Left renal pelvis (tissue), 4 donors: ENCODE measurements around the gene GUK1. TPM values are rescaled to one million over a fixed set of nuclear protein-coding genes. Genes with fewer than 3 reads are reported as not detected.

Source experiments
- DNase-seq, 4 donors: peaks; one replicate each; pipeline ENCODE4 v3.0.0-alpha.2; 2013; ENCODE audit warnings: low read depth in 4 of 4, low spot score in 3 of 4
- polyA plus RNA-seq, 4 donors: library from polyadenylated mRNA; unstranded; fragments of 120-200 nt; gene quantifications; one replicate each; pipeline ENCODE4 v1.2.1, GENCODE V29; 2013; ENCODE audit not compliant: insufficient read length in 4 of 4

Gene GUK1
- polyA plus RNA-seq, 4 donors, result 106 to 149 (median 120) TPM

DNA sequence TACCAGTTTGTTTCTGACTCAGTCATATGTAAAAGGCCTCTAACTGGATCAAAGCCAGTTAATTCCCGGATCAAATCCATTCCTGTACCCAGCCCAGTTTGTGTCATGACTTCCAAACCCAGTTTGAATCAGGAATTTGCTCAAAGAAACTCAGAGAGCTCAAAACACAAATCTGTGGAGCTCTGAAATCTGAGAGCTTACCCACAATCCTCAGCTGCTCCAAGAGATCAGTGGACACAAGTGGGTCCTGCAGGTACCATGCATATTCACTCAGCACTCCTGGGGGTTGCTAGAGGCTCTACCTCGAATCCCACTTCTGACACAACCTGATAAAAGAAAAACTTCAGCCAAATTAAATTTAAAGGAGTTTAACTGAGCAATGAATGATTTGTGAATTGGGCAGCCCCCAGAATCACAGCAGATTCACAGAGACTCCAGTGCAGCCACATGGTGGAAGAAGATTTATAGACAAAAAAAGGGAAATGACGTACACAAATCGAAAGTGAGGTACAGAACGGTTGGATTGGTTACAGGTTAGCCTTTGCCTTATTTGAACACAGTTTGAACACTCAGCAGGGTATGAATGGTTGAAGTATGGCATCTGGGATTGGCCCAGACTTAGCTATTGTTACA is 19.1 kb upstream of the GUK1 start:
- no peak for DNase-seq

DNA sequence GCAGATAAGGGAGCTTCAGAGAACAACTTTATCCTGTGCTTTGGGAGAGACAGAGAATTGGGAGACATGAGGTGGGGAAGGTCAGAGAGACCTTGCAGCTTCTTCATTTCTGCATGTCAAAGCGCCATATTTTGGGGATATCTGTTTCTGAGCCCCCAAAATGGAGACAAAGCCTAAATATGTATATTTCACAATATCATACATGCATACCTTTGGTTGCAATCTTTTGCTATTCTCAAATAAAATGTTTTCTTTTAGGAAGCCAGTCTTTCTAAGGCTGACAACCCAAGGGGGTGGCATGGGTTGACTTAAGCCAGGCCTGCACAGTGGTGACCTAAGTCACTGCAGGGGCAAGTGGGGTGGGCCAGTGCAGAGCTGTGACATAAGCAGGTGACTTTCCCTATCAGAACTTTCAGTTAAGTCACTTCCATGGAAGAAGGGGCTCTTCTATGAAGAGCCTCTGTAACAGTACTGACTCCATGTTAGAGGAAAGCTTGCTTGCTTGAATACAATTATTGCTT is 17.1 kb upstream of the GUK1 start:
- no peak for DNase-seq

DNA sequence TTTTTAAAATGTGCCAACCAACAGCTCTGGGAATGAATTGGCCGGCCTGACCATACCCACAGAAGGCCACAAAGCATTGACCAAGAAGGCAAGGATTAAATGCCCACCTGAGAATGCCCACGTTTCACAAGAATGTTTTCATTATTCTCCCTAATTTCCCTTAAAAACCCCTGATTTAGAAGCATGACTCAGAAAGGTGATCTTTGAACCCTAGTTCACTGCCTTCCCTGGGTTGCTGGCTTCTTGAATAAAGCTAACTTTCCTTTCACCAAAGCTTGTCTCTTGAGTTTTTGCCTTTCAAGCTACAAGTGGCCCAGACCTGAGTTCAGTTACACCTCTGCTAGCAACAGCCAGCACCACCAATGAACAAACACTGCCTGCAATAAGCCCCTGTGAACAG is 16.6 kb upstream of the GUK1 start:
- DNase-seq, result no peak

DNA sequence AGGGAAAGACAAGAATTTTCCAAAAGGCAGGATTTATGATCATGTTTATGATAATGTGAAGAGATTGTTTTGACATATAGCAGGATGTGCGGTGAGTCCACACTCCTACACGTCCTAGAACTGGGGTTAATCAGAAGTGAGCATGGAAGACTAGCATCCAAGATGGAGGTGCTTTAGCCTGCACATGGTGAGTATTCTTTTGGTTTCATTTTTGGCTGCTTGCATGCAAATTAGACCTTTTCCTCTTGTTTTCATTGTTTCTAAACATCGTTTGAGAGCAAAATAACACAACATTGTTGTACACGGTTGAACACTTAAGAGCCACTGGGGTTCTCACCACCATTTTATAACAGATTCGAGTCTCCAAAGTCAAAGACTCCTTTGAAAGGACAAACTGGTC is 14.9 kb upstream of the GUK1 start:
- no peak for DNase-seq

DNA sequence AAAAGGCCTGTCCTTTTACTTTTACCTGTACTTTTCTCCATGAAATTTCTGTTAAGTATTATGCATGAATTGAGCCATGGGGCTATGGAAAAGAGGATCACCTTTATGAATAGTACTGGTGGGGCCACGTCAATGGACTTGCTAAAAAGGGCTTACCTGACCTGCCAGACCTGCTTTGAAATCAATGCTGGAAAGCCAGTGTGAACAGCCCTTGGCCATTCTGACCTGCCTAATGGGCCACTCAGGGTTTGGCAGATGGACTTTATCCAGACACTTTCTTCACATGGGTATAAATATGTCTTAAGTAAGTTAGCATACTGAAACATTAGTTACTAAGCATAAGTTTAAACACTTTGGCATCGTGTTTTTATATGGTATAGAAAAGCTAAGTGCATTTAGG is 8.3 kb upstream of the GUK1 start:
- DNase-seq, result no peak

DNA sequence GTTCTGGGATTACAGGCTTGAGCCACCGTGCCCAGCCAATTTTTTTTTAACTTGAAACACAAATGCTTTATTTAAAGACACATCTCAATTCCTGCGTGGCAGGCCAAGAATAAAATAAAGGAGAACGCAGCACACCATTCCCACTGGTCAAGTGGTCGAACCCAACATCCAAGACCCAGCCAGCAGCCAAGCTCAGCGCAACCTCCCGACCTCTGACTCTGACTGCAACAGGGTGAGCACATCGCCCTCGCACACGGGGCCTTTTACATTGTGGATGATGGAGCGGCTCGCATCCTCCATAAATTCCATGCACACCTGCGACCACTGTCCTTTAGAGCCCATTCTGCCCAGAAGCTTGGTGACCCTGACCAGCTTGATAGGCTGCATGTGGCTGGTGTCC is 5.5 kb upstream of the GUK1 start:
- no peak for DNase-seq

DNA sequence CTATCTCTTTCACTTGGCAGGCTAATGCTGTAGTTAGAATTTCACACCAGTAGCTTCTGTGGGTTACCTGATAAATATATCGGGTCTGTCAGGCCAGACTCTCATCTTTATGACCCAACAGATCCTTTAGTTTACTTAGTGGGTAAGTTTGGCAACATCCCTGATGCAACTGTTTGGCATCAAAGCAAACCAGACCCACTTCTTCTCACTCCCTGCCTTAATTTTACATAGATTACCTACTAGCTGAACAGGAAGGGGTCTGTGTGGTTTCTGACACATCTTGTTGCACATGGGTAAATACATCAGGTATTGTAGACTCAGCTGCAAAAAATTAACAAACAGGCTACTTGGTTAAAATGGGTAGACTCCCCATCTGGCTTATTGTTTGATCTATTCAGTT is 3.2 kb upstream of the GUK1 start:
- DNase-seq, result no peak

DNA sequence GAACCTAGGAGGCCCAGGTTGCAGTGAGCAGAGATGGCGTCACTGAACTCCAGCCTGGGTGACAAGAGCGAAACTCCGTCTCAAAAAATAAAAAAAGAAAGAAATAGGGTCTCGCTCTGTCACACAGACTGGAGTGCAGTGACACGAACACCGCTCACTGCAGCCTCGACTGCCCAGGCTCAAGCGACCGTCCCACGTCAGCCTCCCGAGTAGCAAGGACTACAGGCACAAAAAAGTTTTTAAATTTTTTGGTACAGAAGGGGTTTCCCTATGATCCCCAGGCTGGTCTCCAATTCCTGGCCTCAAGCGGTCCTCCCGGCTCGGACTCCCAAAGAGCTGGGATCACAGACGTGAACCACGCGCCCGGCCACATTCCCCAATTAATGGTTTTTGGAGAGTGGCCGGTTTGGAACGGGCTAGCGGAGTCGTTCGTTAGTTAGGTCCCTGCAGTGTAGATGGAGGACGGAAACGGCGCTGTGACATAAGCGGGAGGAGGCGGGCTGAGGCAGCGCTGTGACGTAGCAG is 611 bp upstream of the GUK1 start:
- DNase-seq, result no peak

DNA sequence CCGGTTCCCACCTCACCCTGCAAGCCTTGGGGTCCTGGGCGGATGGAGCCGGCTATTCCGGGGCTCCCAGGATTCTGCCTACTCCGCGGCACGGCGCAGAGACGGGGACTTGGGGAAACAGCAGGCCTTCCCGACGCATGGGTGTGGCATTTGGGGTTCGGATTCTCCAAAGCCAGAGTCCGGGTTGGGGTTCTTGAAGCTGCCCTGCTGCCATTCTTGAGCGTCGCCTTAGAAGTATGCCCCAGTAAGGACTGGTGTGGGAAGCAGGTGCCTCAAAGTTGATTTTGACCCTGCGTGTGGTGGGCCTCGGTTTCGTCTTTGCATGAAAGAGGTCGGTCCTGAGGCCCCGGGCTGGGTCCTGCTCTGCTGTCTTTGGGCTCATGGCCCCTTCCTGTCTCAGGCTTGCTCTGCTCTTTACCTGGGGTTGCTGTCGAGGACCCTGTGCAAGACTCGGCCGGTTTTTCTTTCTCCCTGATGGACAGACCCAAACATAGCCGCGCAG is 696 bp downstream of the GUK1 start:
- no peak for DNase-seq

DNA sequence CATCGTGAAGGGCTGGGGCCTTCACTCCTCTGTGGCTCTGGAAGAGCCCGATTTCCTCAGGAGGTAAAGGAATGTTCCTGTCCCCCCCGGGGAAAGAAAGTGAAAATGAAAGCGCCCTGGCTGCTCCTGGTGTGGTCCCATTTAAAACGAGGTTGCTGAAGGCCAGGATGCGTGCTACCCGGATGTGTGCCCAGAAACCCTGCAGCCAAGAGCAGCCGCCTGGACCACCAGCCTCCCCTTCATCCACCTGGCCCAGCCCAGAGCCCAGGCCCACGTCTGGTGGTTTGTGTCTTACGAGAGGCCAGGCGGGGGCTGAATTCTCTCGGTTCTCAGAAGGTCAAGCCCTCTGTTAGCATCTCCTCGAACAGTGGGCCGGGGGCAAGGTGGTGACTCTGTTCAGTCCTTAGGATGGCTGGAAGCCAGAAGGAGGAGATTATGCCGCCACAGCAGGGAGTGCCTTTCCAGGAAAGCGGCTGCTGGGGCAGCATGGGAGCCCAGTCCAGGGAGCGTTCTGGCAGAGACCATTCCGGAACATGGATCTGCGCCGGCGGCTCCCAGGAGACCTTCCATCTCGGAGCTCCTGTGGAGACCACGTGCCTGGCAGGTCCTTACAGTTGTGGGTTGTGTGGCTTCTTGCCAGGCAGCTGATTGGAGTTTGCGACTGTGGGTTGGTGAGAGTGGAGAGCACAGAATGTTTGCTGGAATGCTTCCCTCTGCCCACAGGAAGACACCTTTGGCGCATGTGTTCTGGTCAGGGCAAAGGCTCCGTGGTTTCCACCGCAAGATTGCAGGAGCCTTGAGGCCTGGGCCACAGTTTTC is 1.4 kb downstream of the GUK1 start:
- no peak for DNase-seq

DNA sequence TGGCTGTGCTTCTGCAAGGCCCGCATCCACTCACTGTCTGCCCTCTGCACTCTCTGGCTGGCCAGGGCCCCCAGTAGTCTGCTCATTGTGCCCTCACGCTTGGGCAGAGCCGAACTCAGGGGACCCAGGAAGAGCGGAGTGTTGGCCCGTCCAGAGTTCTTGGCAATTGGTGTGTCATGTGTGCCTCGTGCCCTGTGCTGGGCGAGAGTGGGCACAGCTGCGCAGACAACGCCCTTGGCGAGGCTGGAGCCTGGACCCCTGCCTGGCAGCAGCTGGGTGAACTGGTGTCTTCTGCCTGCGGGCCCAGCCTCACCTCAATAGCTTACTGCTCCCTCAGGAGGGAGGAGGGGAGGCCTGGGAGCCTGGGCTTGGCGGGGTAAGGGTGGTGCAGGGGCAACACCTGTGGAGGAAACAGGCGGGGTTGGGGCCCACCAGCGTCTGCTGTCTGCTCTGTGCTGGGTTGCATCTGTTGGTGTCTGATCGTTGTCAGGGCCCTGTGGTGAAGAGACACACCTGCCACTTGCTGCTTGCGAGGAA is 2.1 kb downstream of the GUK1 start:
- no peak for DNase-seq

DNA sequence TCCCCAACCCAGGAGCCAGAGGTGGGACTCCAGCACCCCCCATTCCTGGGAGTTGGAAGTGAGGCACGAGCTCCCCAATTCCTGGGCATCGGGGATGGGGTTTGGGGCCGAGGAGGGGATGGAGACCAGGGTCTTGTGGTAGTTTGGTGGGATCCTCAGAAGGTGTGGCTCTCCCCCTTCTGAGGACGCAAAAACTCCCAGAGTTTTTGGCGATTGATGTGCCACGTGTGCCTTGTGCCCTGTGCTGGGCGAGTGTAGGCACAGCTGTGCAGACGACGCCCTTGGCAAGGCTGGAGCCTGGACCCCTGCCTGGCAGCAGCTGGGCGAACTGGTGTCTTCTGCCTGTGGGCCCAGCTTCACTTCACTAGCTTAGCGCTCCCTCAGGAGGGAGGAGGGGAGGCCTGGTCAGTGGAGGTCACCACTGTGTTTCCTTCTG is 2.6 kb downstream of the GUK1 start:
- no peak for DNase-seq

DNA sequence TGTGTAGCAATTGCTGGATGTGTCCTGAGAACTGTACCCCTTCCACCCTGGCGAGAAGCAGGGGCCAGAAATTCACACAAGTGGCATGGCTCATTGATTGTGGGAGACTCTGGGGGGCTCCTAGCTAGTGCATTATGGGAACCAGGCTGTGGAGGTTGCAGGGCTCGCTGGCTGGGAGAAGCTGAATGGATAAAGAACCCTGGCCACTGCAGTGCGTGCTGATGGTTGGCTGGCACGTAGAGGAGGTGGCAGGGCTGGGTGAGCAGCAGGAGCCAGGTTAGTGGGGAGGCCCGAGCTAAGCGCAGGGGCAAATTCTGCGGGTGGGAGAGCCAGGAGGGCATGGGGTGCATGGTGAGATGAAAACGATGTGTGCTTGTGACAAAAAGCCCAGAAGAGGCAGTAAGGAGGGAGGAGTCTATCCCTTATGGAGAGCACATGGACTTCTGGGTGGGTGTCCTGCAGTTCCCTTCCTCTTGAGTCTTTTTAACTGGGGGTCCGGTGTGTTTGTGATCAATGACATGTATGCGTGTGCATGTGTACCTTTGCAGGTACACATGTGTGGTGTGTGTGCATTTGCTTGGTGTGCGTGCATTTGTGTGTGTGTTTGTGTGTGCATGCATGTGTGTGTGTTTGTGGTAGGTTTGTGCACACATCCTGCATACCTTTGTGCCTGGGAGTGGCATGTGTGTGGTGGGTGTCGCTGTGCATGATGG is 3.6 kb downstream of the GUK1 start:
- DNase-seq, result no peak

DNA sequence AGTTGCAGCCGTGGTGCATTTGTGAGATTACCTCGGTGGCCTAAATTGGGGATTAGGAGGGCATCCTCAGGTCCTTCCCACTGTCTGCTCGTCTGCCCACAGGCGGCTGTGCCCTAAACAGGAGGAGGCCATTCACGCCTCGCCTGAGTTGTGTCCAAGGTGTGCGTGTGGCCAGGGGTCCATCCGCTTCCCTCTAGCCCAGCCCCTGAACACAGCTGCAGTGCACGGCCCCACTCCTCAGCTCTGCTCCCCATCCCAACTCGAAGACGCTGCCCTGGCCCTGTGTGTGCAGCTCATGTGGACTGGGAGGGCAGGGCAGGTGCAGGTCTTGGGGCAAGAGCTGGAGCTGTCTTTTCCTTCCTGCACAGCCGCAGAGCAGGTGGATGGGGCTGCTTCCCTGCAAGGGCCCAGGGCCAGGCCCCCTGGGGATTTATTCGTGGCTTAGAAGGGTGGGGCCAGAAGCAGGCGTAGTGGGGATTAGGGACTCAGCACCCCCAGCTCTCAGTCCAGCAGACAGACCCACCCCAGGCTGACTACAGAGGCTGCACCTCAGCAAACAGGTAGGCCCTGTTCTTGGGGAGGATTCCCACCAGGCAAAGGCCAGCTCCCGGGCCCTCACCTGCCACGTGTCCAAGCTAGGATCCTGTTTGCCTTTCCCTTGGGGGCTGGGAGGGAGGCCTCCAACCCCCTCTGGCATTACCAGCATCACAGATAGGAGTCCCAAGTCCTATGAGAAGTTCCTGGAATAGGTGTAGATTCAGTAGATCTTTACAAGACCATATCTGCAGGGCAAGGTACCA is 4.3 kb downstream of the GUK1 start:
- DNase-seq, result no peak

DNA sequence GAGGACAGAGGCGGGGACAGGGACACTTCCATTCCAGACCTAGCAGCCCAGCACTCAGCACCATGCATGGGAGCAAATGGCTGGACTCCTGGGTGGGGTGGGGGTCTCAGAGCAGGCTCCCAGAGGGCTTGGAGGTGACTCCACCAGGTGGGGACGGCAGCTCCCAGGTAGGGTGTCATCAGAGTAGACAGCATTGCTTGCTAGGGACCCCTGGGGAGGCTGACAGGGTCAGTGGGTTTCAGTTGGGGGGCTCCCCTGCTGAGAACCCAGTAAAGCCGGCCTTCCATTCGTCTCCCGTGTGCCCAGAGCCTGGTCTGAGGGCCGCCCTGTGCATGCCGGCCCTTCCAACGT is 4.9 kb downstream of the GUK1 start:
- DNase-seq, result no peak

DNA sequence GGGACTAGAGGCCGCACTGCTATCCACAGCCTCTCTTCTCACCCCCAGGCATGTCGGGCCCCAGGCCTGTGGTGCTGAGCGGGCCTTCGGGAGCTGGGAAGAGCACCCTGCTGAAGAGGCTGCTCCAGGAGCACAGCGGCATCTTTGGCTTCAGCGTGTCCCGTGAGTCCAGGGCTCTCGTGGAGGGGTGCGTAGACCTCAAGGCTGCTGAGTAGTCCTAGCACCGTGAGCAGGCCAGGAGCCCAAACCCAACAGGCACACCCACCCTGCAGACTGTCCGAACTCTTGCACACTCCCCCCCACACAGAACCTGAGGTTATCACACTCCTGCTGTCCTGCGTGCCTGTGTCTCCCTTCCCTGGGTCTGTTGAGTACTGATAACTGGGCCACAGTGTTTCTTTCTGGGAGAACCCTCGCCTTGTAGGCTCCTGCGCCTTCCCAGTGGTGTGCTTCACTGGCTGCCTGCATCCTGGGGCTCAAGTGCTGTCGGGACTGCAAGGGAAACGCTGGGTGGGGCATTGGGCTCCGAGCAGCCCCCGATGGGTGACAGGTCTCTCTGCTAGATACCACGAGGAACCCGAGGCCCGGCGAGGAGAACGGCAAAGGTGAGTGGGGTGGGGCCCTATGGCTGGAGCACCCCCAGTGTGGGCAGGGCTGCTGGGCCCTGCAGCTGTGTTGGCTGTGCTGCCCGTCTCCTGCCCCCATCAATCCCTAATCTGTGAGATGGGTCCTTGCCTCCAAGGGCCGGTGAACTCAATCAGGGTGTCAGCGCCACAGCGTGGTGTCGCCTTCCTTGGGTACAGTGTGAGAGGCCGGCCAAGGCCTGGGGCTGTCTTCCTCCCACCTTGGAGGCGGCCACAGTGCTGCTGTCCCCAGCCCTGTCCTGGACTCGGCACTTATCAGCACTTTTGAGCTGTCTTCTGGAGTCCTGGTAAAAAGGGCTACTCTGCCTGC is 5.7 kb downstream of the GUK1 start:
- no peak for DNase-seq

DNA sequence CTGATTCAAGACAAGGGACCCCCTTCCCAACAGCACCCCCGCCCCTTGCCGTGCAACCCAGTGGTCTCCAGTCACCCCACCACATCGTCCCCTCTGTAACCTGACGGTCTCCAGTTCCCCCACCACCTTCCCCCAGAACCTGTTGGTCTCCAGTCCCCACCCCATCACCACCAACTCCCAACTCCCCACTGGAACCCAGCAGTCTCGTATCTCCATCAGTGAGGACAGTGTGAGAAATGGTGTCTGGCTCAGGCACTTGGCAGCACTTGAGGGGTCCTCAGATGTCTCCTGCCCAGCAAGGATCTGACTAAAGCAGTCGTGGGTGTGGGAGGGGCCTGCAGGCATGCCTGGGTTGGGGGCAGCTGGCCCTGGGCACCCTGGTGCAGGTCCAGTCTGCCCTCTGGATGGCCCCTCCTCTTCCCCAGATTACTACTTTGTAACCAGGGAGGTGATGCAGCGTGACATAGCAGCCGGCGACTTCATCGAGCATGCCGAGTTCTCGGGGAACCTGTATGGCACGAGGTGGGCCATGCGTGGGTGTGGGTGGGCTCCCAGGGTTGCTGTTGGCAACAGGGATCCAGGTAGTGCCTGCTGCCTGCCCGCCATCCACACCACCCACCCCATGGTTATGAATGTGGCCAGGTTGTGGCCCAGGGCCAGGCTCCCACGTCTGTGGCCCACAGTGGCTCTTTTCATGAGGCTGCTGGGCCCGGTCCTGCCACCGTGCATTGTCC is 6.5 kb downstream of the GUK1 start:
- no peak for DNase-seq

DNA sequence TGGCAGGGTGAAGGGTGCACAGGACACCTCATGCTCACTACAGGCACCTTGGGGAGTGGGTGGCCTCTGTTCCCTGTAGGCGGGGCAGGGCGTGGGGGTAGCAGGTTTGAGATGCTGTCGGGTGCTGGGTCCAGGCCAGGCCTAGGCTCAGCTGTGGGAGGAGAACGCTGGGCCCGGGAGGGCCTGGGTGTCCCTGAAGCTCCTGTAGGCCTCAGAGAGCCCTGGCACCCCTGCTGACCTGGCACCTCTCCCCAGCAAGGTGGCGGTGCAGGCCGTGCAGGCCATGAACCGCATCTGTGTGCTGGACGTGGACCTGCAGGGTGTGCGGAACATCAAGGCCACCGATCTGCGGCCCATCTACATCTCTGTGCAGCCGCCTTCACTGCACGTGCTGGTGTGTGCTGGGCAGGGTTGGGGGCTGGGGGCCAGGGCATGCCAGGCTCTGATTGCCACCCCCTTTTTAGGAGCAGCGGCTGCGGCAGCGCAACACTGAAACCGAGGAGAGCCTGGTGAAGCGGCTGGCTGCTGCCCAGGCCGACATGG is 7.1 kb downstream of the GUK1 start:
- DNase-seq, result no peak
